KOPT-K1 (cell line): ENCODE measurements around the gene ATAD5.

ENCODE experiments used
- H3K27ac ChIP-seq: fragments of 200-600 bp; sonication (generic); 2 replicates; pipeline ENCODE4 v1.5.1; 2016; ENCODE audit warnings: antibody characterized with exemption, mild to moderate bottlenecking, low read depth, low read length; ENCODE audit not compliant: poor library complexity, severe bottlenecking
- H3K36me3 ChIP-seq: fragments of 200-600 bp; sonication (generic); 2 replicates; pipeline ENCODE4 v1.5.1; 2017; ENCODE audit warnings: antibody characterized with exemption, mild to moderate bottlenecking, low read length, moderate library complexity; ENCODE audit not compliant: insufficient read depth
- H3K9me3 ChIP-seq: fragments of 200-600 bp; sonication (generic); 2 replicates; pipeline ENCODE4 v1.5.1; 2017; ENCODE audit warnings: antibody characterized with exemption, low read length, mild to moderate bottlenecking; ENCODE audit not compliant: insufficient read depth, poor library complexity, severe bottlenecking

ATAD5 gene

GRCh38 chr17:30942308-30943079, 110.7 kb downstream of the ATAD5 start:
- H3K27ac ChIP-seq: no peak overlapping the region
- no peaks in the 10 kb centered on the region for H3K9me3 ChIP-seq
- H3K36me3 ChIP-seq: no peaks in the 10 kb centered on the region
